ENCODE results near the gene GMFB.

Gene GMFB

DNA sequence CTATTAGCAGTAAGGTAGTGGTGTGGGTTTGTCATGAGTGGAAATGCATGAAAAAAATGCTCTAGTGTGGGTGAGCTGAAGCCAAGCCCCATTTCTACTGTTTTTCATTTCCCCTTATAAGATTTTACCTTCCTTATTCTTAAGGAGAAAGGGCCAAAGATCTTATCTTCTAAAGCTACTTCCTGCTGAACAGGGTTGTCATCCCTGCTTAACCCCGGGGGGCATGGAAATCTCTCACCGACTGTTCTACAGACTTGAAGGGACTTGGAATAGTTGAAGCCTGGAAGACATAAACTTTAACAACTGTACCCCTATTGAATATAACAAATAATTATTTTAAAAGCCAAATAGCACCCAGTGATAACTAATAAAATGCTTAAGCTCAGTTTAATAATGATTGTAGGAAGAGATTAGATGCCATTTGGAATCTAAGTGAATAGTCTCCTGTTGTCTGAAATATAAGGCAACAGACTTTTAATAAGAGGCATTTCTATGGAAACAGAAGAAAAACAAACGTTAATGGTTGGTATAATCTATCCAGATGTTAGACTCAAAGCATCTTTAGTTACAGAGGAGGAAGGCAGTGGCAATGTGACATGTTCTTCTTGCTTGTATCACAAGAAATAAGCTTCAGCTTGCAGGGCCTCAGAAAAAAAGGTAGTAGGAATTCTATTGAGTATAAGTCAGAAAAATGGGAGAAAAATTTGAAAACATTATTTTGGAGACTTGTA, 1.8 kb upstream of the GMFB start:
- no peak for DNase-seq (ENCODE audit: low spot score)

GRCh38 chr14:54489731-54490444, 1.1 kb upstream of the GMFB start:
- no peak for DNase-seq (ENCODE audit: low spot score)

DNA sequence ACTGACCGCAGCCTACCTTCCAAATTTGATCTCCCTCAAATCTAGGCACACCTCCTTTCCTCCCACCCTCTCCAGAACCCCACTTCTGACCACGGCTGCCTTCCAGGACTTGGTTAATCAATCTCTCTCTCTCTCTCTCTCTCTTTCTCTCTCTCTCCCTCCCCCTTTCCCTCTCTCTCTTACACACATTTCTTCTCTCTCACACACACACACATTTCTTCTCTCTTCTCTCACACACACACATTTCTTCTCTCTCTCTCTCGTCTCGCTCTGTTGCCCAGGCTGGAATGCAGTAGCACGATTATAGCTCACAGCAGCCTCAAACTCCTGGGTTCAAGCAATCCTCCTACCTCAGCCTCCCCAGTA, 521 bp upstream of the GMFB start:
- no peak for DNase-seq (ENCODE audit: low spot score)

DNA sequence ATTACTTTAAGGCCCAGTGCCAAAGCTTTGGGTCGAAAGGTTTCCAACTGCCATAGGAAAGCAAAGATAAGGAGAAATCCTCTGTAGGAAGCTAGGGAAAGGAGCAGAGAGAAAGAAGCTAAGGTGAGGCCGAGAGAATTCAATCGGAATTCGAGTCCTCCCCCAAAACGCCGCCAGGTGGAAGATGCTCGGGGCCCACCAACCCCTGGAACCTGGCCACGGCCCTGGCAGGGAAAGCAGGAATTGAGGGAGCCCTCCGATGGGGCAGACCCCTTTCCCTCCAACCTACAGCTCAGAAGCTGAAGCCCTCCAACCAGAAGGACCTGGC, 498 bp downstream of the GMFB start:
- peak; percentile 34 for DNase-seq (ENCODE audit: low spot score)

GRCh38 chr14:54487771-54488170, 1.0 kb downstream of the GMFB start:
- DNase-seq (ENCODE audit: low spot score): peak; percentile 47

- DNase-seq (ENCODE audit: low spot score): no peak
These were observed 2.1 kb downstream of the GMFB start for GRCh38 chr14:54486685-54487084.

GRCh38 chr14:54483846-54484245, 4.9 kb downstream of the GMFB start:
- DNase-seq (ENCODE audit: low spot score): no peak

GRCh38 chr14:54483073-54483745, 5.6 kb downstream of the GMFB start:
- no peak for DNase-seq (ENCODE audit: low spot score)

GRCh38 chr14:54481695-54482094, 7.1 kb downstream of the GMFB start:
- no peak for DNase-seq (ENCODE audit: low spot score)

GRCh38 chr14:54480830-54481562, 7.8 kb downstream of the GMFB start:
- DNase-seq (ENCODE audit: low spot score): no peak

GRCh38 chr14:54478636-54479215, 10.1 kb downstream of the GMFB start:
- no peak for DNase-seq (ENCODE audit: low spot score)

DNA sequence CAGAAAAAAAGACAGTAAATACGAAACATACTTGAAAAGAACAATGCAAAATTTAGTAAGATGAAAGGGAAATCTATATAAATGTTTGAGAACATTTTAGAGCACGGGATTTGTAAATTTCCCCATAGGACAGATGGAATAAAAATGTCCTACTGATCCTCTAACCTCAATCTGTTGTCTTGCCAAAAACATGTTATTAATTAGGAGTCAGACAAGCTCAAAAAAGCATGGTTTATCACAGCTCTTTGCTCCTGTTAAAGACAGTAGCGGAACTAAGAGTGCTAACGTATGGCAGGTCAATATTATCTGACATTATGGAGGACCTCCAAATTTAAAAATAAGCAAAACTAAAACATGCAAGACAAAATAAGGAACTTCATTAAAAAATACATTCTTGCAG, 12.9 kb downstream of the GMFB start:
- no peak for DNase-seq (ENCODE audit: low spot score)

- no peak for DNase-seq (ENCODE audit: low spot score)
These were observed 13.4 kb downstream of the GMFB start for GRCh38 chr14:54475187-54475899.

DNA sequence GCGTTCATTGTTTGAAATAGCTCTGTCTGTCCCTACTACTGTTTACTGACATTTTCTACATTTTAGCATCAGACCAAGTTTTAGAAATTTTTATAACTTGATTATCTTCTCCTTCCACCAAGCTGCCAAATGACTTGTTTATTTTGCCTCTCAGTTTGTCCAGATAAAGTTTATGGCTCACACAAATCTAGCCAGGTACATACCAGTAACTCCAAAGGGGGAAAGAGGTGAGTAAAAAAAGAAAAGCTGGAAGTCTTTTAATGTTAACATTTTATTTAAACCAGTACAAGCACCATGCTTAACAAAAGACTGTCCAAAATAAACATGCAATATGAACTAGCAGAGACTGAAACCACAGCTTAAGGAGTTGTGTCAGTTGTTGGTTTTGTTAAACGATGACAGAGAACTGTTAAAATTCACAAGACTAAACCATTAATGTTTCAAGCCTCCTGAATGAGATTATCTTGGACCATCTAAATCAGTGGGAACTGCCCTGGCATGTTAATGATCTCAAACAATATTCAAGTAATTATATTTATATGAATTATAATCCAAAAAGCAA, 14.5 kb downstream of the GMFB start:
- DNase-seq (ENCODE audit: low spot score): no peak

- no peak for DNase-seq (ENCODE audit: low spot score)
These were observed 16.5 kb downstream of the GMFB start for GRCh38 chr14:54472315-54472714.

GRCh38 chr14:54471641-54472040, 17.1 kb downstream of the GMFB start:
- no peak for DNase-seq (ENCODE audit: low spot score)

- DNase-seq (ENCODE audit: low spot score): no peak
These were observed 18.1 kb downstream of the GMFB start for GRCh38 chr14:54470701-54471100.

DNA sequence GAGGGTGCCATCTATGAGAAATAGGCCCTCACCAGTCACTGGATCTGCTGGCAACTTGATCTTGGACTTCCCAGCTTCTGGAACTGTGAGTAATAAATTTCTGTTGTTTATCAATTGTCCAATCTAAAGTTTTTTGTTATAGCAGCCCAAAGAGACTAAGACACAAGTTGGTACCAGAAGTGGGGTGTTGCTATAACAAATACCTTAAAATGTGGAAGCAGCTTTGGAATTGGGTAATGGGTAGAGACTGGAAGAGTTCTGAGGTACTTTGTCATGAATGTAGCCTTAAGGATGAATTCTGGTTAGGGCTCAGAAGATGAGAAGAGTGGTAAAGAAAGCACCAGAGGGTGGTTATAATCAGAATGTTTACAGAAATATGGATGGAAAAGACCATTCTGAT, 21.5 kb downstream of the GMFB start:
- DNase-seq (ENCODE audit: low spot score): no peak

DNA sequence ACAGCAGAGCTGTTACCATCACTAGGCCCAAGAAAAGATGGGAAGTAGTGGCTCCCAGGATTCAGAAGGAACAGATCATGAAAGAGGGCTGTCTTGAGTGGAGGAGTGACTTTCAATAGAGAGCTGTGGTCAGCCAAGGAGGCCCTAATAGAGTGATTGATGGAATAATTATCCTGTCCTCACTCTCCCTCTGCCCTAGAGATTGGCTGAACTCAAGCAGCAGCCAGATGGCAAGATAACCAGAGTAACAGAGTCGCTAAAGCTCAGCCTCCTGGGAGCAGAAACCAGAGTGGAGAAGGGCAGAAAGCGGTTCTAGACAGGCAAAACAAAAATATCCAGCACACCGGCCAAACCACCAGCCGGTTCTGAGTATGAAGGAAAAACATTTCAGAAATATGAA, 23.1 kb downstream of the GMFB start:
- DNase-seq (ENCODE audit: low spot score): no peak

DNA sequence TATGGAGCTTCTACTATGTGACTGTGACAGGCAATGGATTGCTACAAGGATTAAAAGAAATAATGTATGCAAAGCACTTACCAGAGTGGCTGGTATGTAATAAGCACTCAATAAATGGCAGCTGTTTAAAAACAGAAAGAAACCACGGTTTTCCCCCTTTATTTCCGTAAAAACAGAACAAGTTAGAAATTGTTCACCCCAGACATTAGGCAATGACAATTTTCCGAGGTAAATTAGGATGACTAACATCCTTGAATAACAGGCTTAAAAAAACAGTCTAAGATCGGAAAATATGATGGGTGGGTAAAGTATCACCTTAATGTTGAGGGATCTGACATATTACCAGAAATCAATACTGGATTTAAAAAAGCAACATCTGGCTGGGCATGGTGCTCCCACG, 26.7 kb downstream of the GMFB start:
- DNase-seq (ENCODE audit: low spot score): no peak

DNA sequence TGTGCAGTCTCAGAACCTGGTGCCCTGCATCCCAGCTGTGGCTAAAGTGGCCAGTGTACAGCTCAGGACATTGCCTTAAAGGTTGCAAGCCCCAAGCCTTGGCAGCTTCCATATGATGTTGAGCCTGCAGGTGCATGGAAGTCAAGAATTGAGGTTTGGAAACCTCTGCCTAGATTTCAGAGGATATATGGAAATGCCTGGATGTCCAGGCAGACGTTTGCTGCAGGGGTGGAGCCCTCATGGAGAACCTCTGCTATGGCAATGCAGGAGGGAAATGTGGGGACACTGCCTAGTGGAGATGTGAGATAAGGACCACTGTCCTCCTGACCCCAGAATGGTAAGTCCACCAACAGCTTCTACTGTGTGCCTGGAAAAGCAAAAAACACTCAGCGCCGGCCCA, 29.7 kb downstream of the GMFB start:
- DNase-seq (ENCODE audit: low spot score): no peak
